Neural crest cell (in vitro differentiated cells): Measurements from ENCODE around the gene APOO. TPM values are rescaled to one million over a fixed set of nuclear protein-coding genes. Genes with fewer than 3 reads are reported as not detected.
A peak's percentile ranks its signal among the peaks of the same experiment; 100 is the strongest.

ENCODE experiments used
- DNase-seq: peaks from one replicate; pipeline ENCODE4 v3.0.0; 2021; ENCODE audit warnings: low read depth, mixed read lengths, low spot score
- H3K27ac Mint-ChIP-seq: one replicate; pipeline ENCODE4 v1.8.0; 2021; ENCODE audit warnings: mild to moderate bottlenecking, mixed read lengths; ENCODE audit not compliant: unreplicated experiment
- H3K27me3 Mint-ChIP-seq: 2 replicates; pipeline ENCODE4 v1.8.0; 2021; ENCODE audit warnings: low read depth, mild to moderate bottlenecking, mixed read lengths
- H3K36me3 Mint-ChIP-seq: 2 replicates; pipeline ENCODE4 v1.8.0; 2021; ENCODE audit warnings: low read depth, mild to moderate bottlenecking, mixed read lengths
- H3K4me1 Mint-ChIP-seq: 2 replicates; pipeline ENCODE4 v1.8.0; 2021; ENCODE audit warnings: mixed read lengths
- H3K4me3 Mint-ChIP-seq: one replicate; pipeline ENCODE4 v1.8.0; 2021; ENCODE audit warnings: mild to moderate bottlenecking, mixed read lengths
- H3K9me3 Mint-ChIP-seq: 2 replicates; pipeline ENCODE4 v1.8.0; 2021; ENCODE audit warnings: mixed read lengths
- total RNA-seq: library from RNA; stranded (reverse); gene quantifications from 2 replicates; pipeline ENCODE4 v1.2.1, GENCODE V29; 2021
- TF ChIP-seq, protein P1 (sequence below): fragments of 200-600 bp; sonication (generic); conservative IDR thresholded peaks from 2 replicates; pipeline ENCODE4 v1.5.0; 2021; ENCODE audit warnings: antibody characterized with exemption, mild to moderate bottlenecking

The APOO gene
- total RNA-seq, 1 donor from 2014 or later, result 91.0 TPM

DNA sequence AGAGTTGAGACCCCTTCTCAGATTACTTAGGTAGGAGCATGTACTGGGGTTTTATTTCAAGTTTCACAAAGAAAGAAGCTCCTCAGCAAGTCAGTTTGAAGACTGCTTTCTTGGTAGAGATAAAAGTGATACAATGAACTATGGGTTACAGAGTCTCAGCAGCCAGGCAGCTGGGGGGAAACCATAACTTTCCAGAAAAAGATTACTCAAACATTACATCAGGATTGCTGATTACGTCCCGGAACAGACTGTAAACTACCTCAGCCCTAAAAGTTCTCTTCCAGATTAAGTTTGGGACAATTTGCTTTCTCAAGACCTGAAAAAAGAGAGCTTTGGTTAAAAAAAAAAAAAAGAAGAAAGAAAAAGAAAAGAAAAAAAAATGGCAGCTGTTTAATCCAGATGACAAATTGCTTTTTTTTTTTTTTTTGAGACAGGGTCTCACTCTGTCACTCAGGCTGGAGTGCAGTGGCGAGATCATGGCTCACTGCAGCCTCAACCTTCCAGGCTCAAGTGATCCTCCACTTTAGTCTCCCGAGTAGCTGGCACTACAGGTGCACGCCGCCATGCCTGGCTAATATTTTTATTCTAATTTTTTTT lies 108.2 kb downstream of the APOO start:
- no peak overlapping the region for H3K27ac Mint-ChIP-seq
- TF ChIP-seq, protein P1, sequence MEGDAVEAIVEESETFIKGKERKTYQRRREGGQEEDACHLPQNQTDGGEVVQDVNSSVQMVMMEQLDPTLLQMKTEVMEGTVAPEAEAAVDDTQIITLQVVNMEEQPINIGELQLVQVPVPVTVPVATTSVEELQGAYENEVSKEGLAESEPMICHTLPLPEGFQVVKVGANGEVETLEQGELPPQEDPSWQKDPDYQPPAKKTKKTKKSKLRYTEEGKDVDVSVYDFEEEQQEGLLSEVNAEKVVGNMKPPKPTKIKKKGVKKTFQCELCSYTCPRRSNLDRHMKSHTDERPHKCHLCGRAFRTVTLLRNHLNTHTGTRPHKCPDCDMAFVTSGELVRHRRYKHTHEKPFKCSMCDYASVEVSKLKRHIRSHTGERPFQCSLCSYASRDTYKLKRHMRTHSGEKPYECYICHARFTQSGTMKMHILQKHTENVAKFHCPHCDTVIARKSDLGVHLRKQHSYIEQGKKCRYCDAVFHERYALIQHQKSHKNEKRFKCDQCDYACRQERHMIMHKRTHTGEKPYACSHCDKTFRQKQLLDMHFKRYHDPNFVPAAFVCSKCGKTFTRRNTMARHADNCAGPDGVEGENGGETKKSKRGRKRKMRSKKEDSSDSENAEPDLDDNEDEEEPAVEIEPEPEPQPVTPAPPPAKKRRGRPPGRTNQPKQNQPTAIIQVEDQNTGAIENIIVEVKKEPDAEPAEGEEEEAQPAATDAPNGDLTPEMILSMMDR, result no peak
- H3K36me3 Mint-ChIP-seq, result no peaks in the 10 kb centered on the region
- H3K9me3 Mint-ChIP-seq, result no peaks in the 10 kb centered on the region
- no peak for DNase-seq
- no peaks in the 10 kb centered on the region for H3K27me3 Mint-ChIP-seq
- H3K4me3 Mint-ChIP-seq, result no peak overlapping the region
- peaks cover 51% of the 10 kb centered on the region for H3K4me1 Mint-ChIP-seq

DNA sequence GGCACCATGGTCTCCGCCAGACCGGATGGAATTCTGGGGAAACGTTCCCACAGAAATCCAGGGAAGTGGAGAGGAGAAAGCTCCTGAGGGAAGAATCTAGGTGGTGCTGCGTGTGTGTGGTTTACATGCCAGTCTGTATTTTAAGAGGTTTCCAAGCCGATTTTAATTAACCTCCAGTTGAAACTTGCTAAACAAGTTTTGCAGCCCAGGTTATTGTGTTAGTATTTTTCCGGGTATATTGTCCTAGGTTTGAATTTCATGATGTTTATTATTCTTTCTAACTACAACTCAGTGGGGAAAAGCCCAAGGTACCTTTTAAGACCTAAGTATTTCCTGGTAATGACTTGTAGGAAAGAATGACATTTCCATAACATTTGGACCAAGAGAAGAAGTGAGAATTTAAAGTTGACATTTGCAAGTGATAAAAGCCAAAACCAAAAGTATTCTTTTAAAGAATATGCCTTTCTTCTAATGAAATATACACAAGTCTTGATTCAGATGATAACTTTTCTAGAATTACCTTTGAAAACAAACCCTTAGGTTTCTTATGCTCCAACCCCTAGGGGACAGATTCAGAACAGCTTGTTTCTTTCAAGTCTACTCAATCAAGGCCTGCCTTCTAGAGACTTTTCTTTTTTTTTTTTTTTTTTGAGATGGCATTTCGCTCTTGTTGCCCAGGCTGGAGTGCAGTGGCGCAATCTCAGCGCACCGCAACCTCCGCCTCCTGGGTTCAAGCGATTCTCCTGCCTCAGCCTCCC lies 110.2 kb downstream of the APOO start:
- Mint-ChIP-seq H3K27me3 (no peaks in the 10 kb centered on the region), H3K4me3 (no peak overlapping the region), H3K36me3 (no peaks in the 10 kb centered on the region), H3K9me3 (no peaks in the 10 kb centered on the region), H3K4me1 (peaks cover 48% of the 10 kb centered on the region), H3K27ac (no peak overlapping the region)
- no peak for DNase-seq
- TF ChIP-seq, protein P1, result peak; percentile 54

GRCh38 chrX:23795221-23795620 lies 112.5 kb downstream of the APOO start:
- Mint-ChIP-seq H3K4me1 (peaks cover 42% of the 10 kb centered on the region), H3K36me3 (no peaks in the 10 kb centered on the region), H3K27ac (peak overlapping the region; percentile 97), H3K27me3 (no peaks in the 10 kb centered on the region), H3K9me3 (no peaks in the 10 kb centered on the region), H3K4me3 (no peak overlapping the region)
- no peak for DNase-seq
- TF ChIP-seq, protein P1, result no peak

GRCh38 chrX:23792861-23793553 lies 114.7 kb downstream of the APOO start:
- DNase-seq, result no peak
- H3K27me3 Mint-ChIP-seq, result no peaks in the 10 kb centered on the region
- H3K4me3 Mint-ChIP-seq, result peak overlapping the region; percentile 23
- peak overlapping the region; percentile 7 for H3K27ac Mint-ChIP-seq
- H3K9me3 Mint-ChIP-seq, result no peaks in the 10 kb centered on the region
- peaks cover 53% of the 10 kb centered on the region for H3K4me1 Mint-ChIP-seq
- H3K36me3 Mint-ChIP-seq, result no peaks in the 10 kb centered on the region
- TF ChIP-seq, protein P1, result no peak

GRCh38 chrX:23790155-23790497 lies 117.6 kb downstream of the APOO start:
- Mint-ChIP-seq H3K4me1 (peaks cover 42% of the 10 kb centered on the region), H3K27ac (no peak overlapping the region), H3K27me3 (no peaks in the 10 kb centered on the region), H3K36me3 (peaks cover 9% of the 10 kb centered on the region), H3K9me3 (no peaks in the 10 kb centered on the region), H3K4me3 (no peak overlapping the region)
- DNase-seq, result no peak
- TF ChIP-seq, protein P1, result no peak
